Osteoblast (primary cell): Measurements from ENCODE around the gene AP3S1. TPM values are rescaled to one million over a fixed set of nuclear protein-coding genes. Genes with fewer than 3 reads are reported as not detected.

Source experiments
- DNase-seq: peaks from one replicate; pipeline ENCODE4 v3.0.0; 2011; ENCODE audit warnings: low spot score, mixed read lengths; ENCODE audit not compliant: insufficient read length; ENCODE audit errors: missing footprints
- H2AFZ ChIP-seq: 2 replicates; pipeline ENCODE4 v1.6.0; 2011; ENCODE audit warnings: mild to moderate bottlenecking, low read length
- H3K27ac ChIP-seq: 2 replicates; pipeline ENCODE4 v1.5.1; 2011; ENCODE audit warnings: mild to moderate bottlenecking, low read depth, low read length, moderate library complexity
- H3K27me3 ChIP-seq: 2 replicates; pipeline ENCODE4 v1.6.0; 2012; ENCODE audit warnings: mild to moderate bottlenecking, control low read depth, inconsistent platforms, low read length, moderate library complexity; ENCODE audit not compliant: insufficient read depth
- H3K36me3 ChIP-seq: 2 replicates; pipeline ENCODE4 v1.5.1; 2011; ENCODE audit warnings: mild to moderate bottlenecking, low read length, control low read depth, moderate library complexity; ENCODE audit not compliant: insufficient read depth
- H3K4me1 ChIP-seq: 2 replicates; pipeline ENCODE4 v1.5.1; 2011; ENCODE audit warnings: mild to moderate bottlenecking, low read length, control low read depth, moderate library complexity; ENCODE audit not compliant: insufficient read depth
- H3K4me2 ChIP-seq: 2 replicates; pipeline ENCODE4 v1.6.0; 2011; ENCODE audit warnings: mild to moderate bottlenecking, low read length; ENCODE audit not compliant: insufficient read depth
- H3K4me3 ChIP-seq: fragments of 200-600 bp; sonication (generic); 3 replicates; pipeline ENCODE4 v1.5.1; 2012; ENCODE audit warnings: mild to moderate bottlenecking, low read length, inconsistent platforms; ENCODE audit not compliant: insufficient read depth
- H3K79me2 ChIP-seq: 2 replicates; pipeline ENCODE4 v1.6.0; 2012; ENCODE audit warnings: mild to moderate bottlenecking, low read length, control low read depth, inconsistent platforms; ENCODE audit not compliant: insufficient read depth
- H3K9me3 ChIP-seq: 2 replicates; pipeline ENCODE4 v1.5.1; 2011; ENCODE audit warnings: low read depth, low read length, control low read depth
- H4K20me1 ChIP-seq: 2 replicates; pipeline ENCODE4 v1.6.0; 2012; ENCODE audit warnings: mild to moderate bottlenecking, low read length, control low read depth; ENCODE audit not compliant: insufficient read depth
- CTCF ChIP-seq: IDR thresholded peaks from 2 replicates; pipeline ENCODE4 v1.5.1; 2011; ENCODE audit warnings: mild to moderate bottlenecking, low read depth, low read length, moderate library complexity; ENCODE audit errors: extremely low read depth
- total RNA-seq: library from RNA; depleted of rRNA; stranded (reverse); fragments of >200 nt; gene quantifications from 2 replicates; pipeline ENCODE4 v1.2.3, GENCODE V29; 2012

The AP3S1 gene
- total RNA-seq, 1 donor = 109 TPM

- Histone ChIP-seq H3K9me3 (no peaks in the 10 kb centered on the region), H3K4me3 (no peak overlapping the region), H3K4me2 (no peak overlapping the region), H3K36me3 (no peaks in the 10 kb centered on the region), H3K27me3 (peaks cover 7% of the 10 kb centered on the region), H4K20me1 (no peaks in the 10 kb centered on the region), H3K79me2 (no peaks in the 10 kb centered on the region), H3K4me1 (no peaks in the 10 kb centered on the region), H3K27ac (no peak overlapping the region), H2AFZ (no peak overlapping the region)
- no peak for DNase-seq
- no peak for TF ChIP-seq CTCF
Observed at GRCh38 chr5:115800108-115800507, 41.6 kb upstream of the AP3S1 start.

- H3K4me3 ChIP-seq = no peak overlapping the region
- H3K9me3 ChIP-seq = no peaks in the 10 kb centered on the region
- TF ChIP-seq CTCF = no peak
- no peaks in the 10 kb centered on the region for H4K20me1 ChIP-seq
- no peak overlapping the region for H3K4me2 ChIP-seq
- no peak overlapping the region for H3K27ac ChIP-seq
- H2AFZ ChIP-seq = no peak overlapping the region
- no peaks in the 10 kb centered on the region for H3K79me2 ChIP-seq
- no peaks in the 10 kb centered on the region for H3K36me3 ChIP-seq
- no peaks in the 10 kb centered on the region for H3K4me1 ChIP-seq
- H3K27me3 ChIP-seq = peaks cover 7% of the 10 kb centered on the region
- DNase-seq = no peak
Observed at GRCh38 chr5:115801152-115801551, 40.6 kb upstream of the AP3S1 start.

GRCh38 chr5:115801984-115802383 is 39.8 kb upstream of the AP3S1 start:
- Histone ChIP-seq H3K4me1 (no peaks in the 10 kb centered on the region), H3K9me3 (no peaks in the 10 kb centered on the region), H3K27me3 (peaks cover 6% of the 10 kb centered on the region), H3K4me2 (no peak overlapping the region), H3K36me3 (no peaks in the 10 kb centered on the region), H2AFZ (no peak overlapping the region), H3K27ac (no peak overlapping the region), H3K79me2 (no peaks in the 10 kb centered on the region), H4K20me1 (no peaks in the 10 kb centered on the region), H3K4me3 (no peak overlapping the region)
- TF ChIP-seq CTCF = no peak
- DNase-seq = no peak

GRCh38 chr5:115806986-115807653 is 34.6 kb upstream of the AP3S1 start:
- no peaks in the 10 kb centered on the region for H3K4me1 ChIP-seq
- H3K9me3 ChIP-seq = no peaks in the 10 kb centered on the region
- no peaks in the 10 kb centered on the region for H3K27me3 ChIP-seq
- no peaks in the 10 kb centered on the region for H4K20me1 ChIP-seq
- no peak overlapping the region for H2AFZ ChIP-seq
- DNase-seq = no peak
- no peak for TF ChIP-seq CTCF
- H3K4me3 ChIP-seq = no peak overlapping the region
- no peak overlapping the region for H3K27ac ChIP-seq
- H3K79me2 ChIP-seq = no peaks in the 10 kb centered on the region
- H3K36me3 ChIP-seq = no peaks in the 10 kb centered on the region
- no peak overlapping the region for H3K4me2 ChIP-seq
